ENCODE measurements around the gene CDC37.

DNA sequence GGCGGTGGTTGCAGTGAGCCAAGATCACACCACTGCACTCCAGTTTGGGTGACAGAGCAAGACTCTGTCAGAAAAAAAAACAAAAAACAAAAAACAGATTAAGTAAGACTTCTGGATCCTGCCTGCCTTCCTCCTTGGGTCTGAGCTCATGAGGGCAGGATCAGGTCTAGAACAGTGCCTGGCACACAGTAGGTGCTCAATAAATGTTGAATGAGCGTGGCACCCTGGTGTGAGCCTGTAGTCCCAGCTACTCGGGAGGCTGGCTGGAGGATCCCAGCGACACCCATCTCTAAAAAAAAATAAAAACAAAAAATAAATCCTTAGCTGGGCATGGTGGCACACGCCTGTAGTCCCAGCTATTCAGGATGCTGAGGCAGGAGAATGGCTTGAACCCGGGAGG, 2.8 kb upstream of the CDC37 start:
- TF ChIP-seq POLR2A (IDR thresholded peaks at IDR 0.05; ENCODE audit: low read depth, low read length) (no peak), SMC3 (IDR thresholded peaks at IDR 0.05; ENCODE audit: low read depth, low read length) (no peak), RCOR1 (IDR thresholded peaks at IDR 0.05; ENCODE audit: insufficient replicate concordance, low read length) (no peak), MXI1 (IDR thresholded peaks at IDR 0.05; ENCODE audit: borderline replicate concordance, low read depth, low read length) (no peak), RAD21 (IDR thresholded peaks at IDR 0.05; ENCODE audit: low read length) (no peak), FOS (IDR thresholded peaks at IDR 0.05; ENCODE audit: low read depth, low read length) (no peak), CEBPB (IDR thresholded peaks at IDR 0.05; ENCODE audit: low read depth, low read length) (no peak), BHLHE40 (IDR thresholded peaks at IDR 0.05; ENCODE audit: low read depth, low read length) (no peak), RFX5 (IDR thresholded peaks at IDR 0.05; ENCODE audit: low read depth, low read length) (no peak), CHD1 (IDR thresholded peaks at IDR 0.05; ENCODE audit: low read depth, low read length) (no peak)
- TF ChIP-seq, protein P1, sequence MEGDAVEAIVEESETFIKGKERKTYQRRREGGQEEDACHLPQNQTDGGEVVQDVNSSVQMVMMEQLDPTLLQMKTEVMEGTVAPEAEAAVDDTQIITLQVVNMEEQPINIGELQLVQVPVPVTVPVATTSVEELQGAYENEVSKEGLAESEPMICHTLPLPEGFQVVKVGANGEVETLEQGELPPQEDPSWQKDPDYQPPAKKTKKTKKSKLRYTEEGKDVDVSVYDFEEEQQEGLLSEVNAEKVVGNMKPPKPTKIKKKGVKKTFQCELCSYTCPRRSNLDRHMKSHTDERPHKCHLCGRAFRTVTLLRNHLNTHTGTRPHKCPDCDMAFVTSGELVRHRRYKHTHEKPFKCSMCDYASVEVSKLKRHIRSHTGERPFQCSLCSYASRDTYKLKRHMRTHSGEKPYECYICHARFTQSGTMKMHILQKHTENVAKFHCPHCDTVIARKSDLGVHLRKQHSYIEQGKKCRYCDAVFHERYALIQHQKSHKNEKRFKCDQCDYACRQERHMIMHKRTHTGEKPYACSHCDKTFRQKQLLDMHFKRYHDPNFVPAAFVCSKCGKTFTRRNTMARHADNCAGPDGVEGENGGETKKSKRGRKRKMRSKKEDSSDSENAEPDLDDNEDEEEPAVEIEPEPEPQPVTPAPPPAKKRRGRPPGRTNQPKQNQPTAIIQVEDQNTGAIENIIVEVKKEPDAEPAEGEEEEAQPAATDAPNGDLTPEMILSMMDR (conservative IDR thresholded peaks at IDR 0.05; ENCODE audit: low read depth, low read length), result no peak
- TF ChIP-seq, protein P2, sequence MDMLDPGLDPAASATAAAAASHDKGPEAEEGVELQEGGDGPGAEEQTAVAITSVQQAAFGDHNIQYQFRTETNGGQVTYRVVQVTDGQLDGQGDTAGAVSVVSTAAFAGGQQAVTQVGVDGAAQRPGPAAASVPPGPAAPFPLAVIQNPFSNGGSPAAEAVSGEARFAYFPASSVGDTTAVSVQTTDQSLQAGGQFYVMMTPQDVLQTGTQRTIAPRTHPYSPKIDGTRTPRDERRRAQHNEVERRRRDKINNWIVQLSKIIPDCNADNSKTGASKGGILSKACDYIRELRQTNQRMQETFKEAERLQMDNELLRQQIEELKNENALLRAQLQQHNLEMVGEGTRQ (IDR thresholded peaks at IDR 0.05; ENCODE audit: low read depth, low read length), result no peak

All from IMR-90 (cell line).